ENCODE results near the gene KLK12.
"Not testable (repeated sequence)": the region's sequence is repeated elsewhere in the genome, so short reads cannot be mapped to it uniquely, and the experiment has no call there.

The KLK12 gene

GRCh38 chr19:51014242-51014641 is 20.6 kb downstream of the KLK12 start:
- DNase-seq (ENCODE audit: low read depth), result no peak

DNA sequence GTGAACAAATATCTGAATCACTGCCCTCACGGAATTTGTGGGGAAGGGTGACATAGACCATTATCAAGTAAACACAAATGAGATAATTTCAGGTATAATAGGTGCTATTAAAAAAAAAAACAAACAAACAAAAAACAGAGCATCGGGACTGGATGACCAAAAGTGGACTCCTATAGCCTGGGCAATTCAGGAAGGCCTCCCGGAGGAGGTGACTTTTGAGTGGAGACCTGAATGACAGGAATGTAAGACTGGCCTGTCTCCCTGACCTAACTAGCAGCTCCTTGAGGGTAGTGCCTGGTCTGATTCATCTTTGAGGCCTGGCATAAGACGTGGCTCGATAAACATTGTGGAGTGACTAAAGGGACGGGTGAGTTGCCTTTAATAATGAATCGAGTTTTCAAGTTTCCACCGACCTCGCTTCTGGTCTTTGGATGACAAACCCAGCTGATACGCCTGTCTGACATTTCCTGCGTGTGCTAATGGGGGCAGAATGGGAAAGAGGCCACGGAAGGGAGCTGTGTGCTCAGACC is 22.1 kb downstream of the KLK12 start:
- no peak for DNase-seq (ENCODE audit: low read depth)

- DNase-seq (ENCODE audit: low read depth), result no peak
Observed at GRCh38 chr19:51010066-51010795, 24.6 kb downstream of the KLK12 start.

DNA sequence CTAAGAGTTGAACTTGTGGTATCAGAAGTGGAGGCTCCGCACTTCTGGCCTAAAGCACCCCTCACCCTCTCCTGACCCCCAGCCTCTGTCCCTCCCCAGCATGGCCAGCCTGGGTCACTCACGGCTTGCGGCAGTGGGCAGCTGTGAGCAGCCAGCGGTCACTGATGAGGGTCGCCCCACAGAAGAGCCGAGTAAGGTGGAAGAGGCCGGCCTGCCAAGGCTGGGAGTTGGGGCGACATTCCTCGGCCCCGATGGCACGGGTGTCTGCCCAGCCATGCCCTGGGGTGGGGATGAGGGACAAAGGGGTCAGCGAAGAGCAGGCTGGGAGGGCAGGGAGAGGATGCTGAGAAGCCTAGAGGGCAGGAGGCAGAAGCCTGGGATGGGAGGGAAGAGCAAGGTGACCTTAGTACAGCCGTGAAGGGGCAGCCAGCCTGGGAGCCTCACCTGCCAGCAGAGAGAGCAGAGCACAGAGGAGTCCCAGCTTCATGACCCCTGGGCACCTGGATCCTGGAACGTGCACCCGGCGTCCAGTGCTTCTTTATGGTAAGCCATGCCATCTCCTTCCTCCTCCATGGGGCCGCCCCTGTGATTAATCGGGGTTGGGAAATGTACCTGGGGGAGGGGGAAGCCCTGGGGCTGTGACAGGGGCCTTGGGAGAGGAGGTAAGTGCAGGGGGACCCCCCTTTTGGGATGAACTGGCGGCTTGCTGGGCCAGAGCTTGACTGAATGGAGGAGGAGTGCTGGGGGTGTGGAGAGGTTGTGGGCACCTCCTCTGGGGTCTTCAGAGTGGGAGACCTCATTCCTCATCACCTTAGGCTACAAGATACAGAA is 25.5 kb downstream of the KLK12 start:
- DNase-seq (ENCODE audit: low read depth), result no peak

- no peak for DNase-seq (ENCODE audit: low read depth)
Observed at GRCh38 chr19:51007488-51007887, 27.3 kb downstream of the KLK12 start.

GRCh38 chr19:51006406-51006805 is 28.4 kb downstream of the KLK12 start:
- no peak for DNase-seq (ENCODE audit: low read depth)

GRCh38 chr19:51005248-51005647 is 29.6 kb downstream of the KLK12 start:
- DNase-seq (ENCODE audit: low read depth), result no peak

GRCh38 chr19:51003316-51003715 is 31.5 kb downstream of the KLK12 start:
- DNase-seq (ENCODE audit: low read depth), result no peak

- no peak for DNase-seq (ENCODE audit: low read depth)
Observed at GRCh38 chr19:51002542-51003311, 32.1 kb downstream of the KLK12 start.

DNA sequence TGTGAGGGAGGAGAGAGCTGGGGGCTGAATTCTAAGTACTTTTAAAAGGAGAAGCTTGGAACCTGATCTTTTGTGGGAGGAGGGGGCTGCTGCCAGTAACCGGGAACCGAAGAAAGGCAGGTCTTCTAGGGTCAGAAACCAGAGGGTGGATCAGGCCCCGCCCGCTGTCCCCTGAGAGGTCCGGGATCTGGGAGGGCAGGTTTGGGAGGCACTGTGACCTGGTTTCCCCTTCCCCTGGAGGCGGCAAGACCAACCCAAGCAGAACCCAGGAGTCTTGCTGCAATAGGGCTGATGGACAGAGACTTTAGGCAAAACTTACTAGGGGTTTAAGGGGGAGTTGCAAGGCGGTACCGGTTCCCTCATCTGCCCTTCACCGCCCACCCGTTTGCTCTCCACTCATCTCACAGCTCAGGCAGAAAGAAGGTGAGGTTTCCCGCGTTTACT is 32.7 kb downstream of the KLK12 start:
- no peak for DNase-seq (ENCODE audit: low read depth)

DNA sequence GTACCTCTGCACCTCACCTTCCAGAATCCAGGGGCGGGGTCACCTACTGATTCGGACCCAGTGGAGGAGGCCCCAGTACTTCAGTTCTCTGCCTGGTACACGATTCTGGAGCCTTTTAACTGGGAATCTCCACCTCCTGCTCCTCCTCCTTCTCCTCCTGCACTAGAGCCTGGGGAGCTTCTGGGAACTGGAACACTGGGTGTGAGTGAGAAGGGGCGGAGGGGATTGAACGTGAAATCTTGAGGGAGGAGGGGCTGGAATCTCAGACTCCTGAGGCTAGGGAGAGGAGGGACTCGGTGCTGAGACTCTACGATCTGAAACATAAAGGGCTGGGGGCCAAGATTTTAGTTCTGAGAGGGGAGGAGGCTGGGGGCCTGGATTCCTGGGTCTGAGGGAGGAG is 33.3 kb downstream of the KLK12 start, which contains the start of gene KLK8:
Gene KLK8 (minus strand): TSS at position 90 of the 400 bp plus-strand sequence. CDS start 437 bp downstream, outside the sequence.
- DNase-seq (ENCODE audit: low read depth), result no peak

GRCh38 chr19:51000981-51001380 is 33.8 kb downstream of the KLK12 start:
- no peak for DNase-seq (ENCODE audit: low read depth)

DNA sequence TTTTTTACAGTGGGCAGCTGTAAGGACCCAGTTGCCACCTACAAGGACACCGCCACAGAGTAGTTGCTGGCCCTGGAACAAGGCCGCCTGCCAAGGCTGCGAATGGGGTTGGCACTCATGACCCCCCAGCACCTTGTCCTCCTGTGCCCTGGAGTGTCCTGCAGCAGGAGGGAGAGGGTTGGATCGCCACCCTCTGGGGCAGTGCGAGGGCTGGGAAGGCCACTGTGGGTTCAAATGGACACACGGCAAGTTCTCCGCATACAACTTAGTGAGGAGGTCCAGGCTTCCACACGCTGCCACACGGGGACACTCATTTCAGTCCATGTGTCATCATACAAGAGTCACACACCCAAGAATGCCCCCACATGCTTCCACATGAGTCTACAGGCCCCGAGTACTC is 34.4 kb downstream of the KLK12 start:
- DNase-seq (ENCODE audit: low read depth), result no peak

DNA sequence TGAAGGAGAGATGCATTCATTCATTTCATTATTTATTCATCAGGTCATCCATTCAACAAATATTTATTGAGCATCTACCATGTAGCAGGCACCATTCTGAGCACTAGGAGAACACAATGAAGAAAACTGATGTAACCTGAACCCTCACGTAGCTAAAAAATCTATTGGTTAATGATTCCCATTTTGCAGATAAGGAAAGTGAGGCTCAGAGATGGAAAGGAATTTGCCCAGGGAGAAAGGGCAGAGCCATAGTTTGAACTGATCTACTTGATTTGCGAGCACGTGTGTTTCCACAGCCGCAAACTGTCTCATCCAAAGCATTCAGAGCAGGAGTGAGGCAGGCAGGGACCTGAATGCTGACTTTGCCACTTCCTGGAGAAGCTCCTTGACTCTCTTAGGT is 36.1 kb downstream of the KLK12 start:
- DNase-seq (ENCODE audit: low read depth), result no peak

GRCh38 chr19:50998061-50998460 is 36.7 kb downstream of the KLK12 start:
- DNase-seq (ENCODE audit: low read depth), result no peak

GRCh38 chr19:50994129-50994528 is 40.7 kb downstream of the KLK12 start:
- DNase-seq (ENCODE audit: low read depth), result no peak

DNA sequence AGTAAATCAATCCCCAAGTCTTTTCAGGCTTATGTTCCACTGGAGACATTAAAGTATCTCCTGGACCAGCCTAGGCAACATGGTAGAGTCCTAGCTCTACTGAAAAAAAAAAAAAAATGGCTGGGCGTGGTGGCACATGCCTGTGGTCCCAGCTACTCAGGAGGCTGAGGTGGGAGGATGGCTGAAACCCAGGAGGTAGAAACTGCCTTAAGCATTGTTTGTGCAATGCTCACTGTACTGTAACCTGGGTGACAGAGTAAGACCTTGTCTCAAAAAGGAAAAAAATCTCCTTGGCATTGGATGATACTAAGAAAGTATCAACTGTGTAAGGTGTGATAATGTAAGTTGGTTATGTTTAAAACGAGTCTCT is 42.2 kb downstream of the KLK12 start:
- DNase-seq (ENCODE audit: low read depth), result no peak

DNA sequence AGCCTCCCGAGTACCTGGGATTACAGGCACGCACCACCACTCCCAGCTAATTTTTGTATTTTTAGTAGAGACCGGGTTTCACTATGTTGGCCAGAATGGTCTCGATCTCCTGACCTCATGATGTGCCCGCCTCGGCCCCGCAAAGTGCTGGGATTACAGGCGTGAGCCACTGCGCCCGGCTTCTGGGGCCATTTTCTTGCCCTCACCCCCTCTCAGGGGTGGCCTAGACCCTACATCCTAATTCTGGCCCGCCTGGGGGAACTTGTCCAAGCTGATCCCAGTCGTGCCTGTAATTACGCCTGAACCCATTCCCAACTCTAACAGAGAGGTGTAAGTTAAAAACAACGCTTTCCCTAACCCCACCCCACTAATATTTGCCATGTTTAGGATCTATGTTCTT is 50.4 kb downstream of the KLK12 start:
- not testable (repeated sequence) for DNase-seq (ENCODE audit: low read depth)

DNA sequence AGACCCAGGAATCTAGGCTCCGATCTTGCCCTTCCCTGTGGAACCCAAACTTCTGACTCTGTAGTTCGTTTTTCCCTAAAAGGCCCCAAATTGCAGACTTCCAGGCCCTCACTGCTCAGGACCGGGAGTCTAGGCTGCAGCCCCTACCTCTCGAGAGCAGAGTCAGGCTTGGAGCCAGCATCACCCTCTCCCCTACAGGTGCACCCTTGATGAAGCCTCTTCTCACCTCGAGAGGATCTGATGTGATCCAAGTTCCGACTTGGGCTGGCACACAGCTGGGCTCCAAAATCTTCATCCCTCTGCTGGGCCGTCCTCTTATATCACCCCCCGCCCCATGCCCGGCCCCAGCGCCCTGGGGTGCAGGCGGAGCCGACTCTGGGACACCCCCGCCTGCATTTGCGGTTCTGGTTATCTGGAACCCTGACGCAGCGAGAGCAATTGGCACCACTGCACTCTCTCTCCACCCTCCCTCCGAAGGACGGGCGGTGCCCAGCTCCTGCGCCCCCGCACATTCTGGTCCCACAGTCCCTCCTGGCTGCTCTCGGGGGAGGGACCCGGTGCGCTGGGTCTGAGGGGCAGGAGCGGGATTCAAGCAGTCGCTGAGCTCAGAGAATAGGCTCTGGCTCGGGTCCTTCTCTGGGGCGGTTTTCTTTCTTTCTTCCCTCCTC is 51.0 kb downstream of the KLK12 start, which contains the start of gene KLK7:
Gene KLK7 (minus strand): TSS at position 293 of the 668 bp plus-strand sequence. CDS start 1,518 bp downstream, outside the sequence.
- no peak for DNase-seq (ENCODE audit: low read depth)

GRCh38 chr19:50982186-50982585 is 52.6 kb downstream of the KLK12 start:
- no peak for DNase-seq (ENCODE audit: low read depth)

- no peak for DNase-seq (ENCODE audit: low read depth)
Observed at GRCh38 chr19:50981587-50982146, 53.1 kb downstream of the KLK12 start.
